Testis (tissue), 3 donors: ENCODE measurements around the gene GOLGA7B. TPM values are rescaled to one million over a fixed set of nuclear protein-coding genes. Genes with fewer than 3 reads are reported as not detected.

Experiments used
- DNase-seq: peaks from one replicate; pipeline ENCODE4 v3.0.0-alpha.2; 2019
- H3K27ac ChIP-seq, 2 donors: fragments of 200-600 bp; sonication (generic); one replicate each; pipeline ENCODE4 v1.5.1; 2019
- H3K27me3 ChIP-seq: fragments of 200-600 bp; sonication (generic); one replicate; pipeline ENCODE4 v1.5.1; 2019
- H3K36me3 ChIP-seq: fragments of 200-600 bp; sonication (generic); one replicate; pipeline ENCODE4 v1.5.1; 2017; ENCODE audit warnings: low read depth; ENCODE audit errors: missing control alignments
- H3K4me1 ChIP-seq: fragments of 200-600 bp; sonication (generic); one replicate; pipeline ENCODE4 v1.5.1; 2019
- H3K4me3 ChIP-seq, 2 donors: fragments of 200-600 bp; sonication (generic); one replicate each; pipeline ENCODE4 v1.5.1; 2017 to 2019
- H3K9me3 ChIP-seq: fragments of 200-600 bp; sonication (generic); one replicate; pipeline ENCODE4 v1.5.1; 2017
- POLR2A ChIP-seq: fragments of 450-650 bp; IDR thresholded peaks from one replicate; pipeline ENCODE4 v1.6.1; 2017; ENCODE audit warnings: antibody characterized with exemption, mild to moderate bottlenecking, moderate library complexity
- WGBS, 2 donors: methylation state at CpG; one replicate each; pipeline ENCODE4 v1.1.5; 2018; 5-methylcytosine and 5-hydroxymethylcytosine counted together
- intact Hi-C: fragments of 100-400 bp; cut with DNase I; formaldehyde crosslinking; loops from one replicate; pipeline ENCODE4 v1.15.1; 2023; ENCODE audit warnings: low total_unique reads
- polyA plus RNA-seq: library from polyadenylated mRNA; stranded (reverse); fragments of 350-450 nt; fragmentation: Illumina TruSeq; extraction: RNeasy Lipid Tissue Mini Kit (QIAGEN cat#74804); gene quantifications from one replicate; pipeline ENCODE4 v1.2.3, GENCODE V29; 2014; ENCODE audit warnings: low read depth, low replicate concordance; ENCODE audit not compliant: insufficient read depth
- total RNA-seq, 2 donors: library from RNA; depleted of rRNA; stranded (reverse); fragments of >200 nt; gene quantifications; one replicate each; pipeline ENCODE4 v1.2.3, GENCODE V29; 2016
- TF ChIP-seq, protein P1 (sequence below), 3 experiments: fragments of 450-650 bp in 2 of 3; fragments of 200-600 bp in 1 of 3; sonication (generic) in 1 of 3; IDR thresholded peaks; one replicate each; pipeline ENCODE4 v1.5.1; 2016 to 2019; ENCODE audit warnings: antibody characterized with exemption in 3 of 3, mild to moderate bottlenecking in 2 of 3, moderate library complexity in 1 of 3

The GOLGA7B gene
- total and polyA plus RNA-seq, 3 donors from 2014 or later = 1.1 to 1.3 (median 1.1) TPM

- Histone ChIP-seq H3K27me3 (no peaks in the 10 kb centered on the region), H3K4me3 (no peak overlapping the region), H3K27ac (no peak overlapping the region), H3K4me1 (peaks cover 5% of the 10 kb centered on the region), H3K9me3 (no peaks in the 10 kb centered on the region), H3K36me3 (no peaks in the 10 kb centered on the region)
- TF ChIP-seq, protein P1, sequence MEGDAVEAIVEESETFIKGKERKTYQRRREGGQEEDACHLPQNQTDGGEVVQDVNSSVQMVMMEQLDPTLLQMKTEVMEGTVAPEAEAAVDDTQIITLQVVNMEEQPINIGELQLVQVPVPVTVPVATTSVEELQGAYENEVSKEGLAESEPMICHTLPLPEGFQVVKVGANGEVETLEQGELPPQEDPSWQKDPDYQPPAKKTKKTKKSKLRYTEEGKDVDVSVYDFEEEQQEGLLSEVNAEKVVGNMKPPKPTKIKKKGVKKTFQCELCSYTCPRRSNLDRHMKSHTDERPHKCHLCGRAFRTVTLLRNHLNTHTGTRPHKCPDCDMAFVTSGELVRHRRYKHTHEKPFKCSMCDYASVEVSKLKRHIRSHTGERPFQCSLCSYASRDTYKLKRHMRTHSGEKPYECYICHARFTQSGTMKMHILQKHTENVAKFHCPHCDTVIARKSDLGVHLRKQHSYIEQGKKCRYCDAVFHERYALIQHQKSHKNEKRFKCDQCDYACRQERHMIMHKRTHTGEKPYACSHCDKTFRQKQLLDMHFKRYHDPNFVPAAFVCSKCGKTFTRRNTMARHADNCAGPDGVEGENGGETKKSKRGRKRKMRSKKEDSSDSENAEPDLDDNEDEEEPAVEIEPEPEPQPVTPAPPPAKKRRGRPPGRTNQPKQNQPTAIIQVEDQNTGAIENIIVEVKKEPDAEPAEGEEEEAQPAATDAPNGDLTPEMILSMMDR (IDR thresholded peaks at IDR 0.05) = no peak
- TF ChIP-seq POLR2A = no peak
- whole genome bisulfite sequencing, 2 donors = 86 to 88% methylated on average over 8 of the region's 8 CpGs
- intact Hi-C loops = no loop called here
- DNase-seq = no peak
Measured at GRCh38 chr10:97870990-97871389, 21.3 kb downstream of the GOLGA7B start.

DNA sequence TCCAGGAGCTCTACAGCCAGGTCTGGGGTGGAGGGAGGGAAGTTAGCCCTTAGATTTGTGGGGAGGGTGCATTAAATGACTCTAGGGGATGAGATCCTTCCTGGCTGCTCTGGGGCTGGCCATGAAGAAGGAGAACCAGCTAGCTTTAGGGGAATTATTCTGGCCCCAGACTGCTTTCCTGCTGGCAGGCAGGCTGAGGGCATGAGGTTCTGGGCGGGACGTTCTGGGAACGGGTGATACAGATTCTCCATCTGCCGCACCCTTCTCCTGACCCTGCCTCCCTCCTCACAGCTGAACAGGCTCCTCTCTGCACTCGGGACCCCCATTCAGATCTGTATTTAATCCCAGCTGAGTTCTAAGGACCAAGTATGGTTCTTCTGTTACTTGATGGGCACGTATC lies 23.9 kb downstream of the GOLGA7B start:
- Histone ChIP-seq H3K27me3 (no peaks in the 10 kb centered on the region), H3K36me3 (no peaks in the 10 kb centered on the region), H3K4me1 (peaks cover 5% of the 10 kb centered on the region), H3K9me3 (no peaks in the 10 kb centered on the region), H3K27ac (no peak overlapping the region), H3K4me3 (no peak overlapping the region)
- 62 to 67% methylated on average over 5 to 6 of the region's 6 CpGs for WGBS, 2 donors
- intact Hi-C loops = no loop called here
- no peak for DNase-seq
- TF ChIP-seq, protein P1 (IDR thresholded peaks at IDR 0.05) = no peak
- TF ChIP-seq POLR2A = no peak

DNA sequence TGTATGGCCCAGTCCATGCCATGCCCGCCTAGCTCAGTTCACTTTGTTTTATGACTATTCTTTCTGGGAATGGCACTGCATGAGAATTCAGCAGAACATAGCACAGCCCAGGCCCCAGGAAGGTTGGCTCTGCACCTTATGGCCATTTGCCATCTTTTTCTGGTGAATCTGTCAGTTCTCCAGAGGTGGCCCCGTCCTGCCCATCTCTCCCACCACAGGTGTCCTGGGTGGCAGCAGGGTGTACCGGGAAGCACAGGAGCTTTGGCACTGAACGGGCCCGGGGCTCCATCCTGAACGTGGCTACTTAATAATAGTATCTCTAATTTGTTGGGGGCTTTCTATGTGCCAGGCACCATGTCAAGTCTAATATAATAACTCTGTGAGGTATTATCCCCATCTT lies 24.7 kb downstream of the GOLGA7B start:
- Histone ChIP-seq H3K9me3 (no peaks in the 10 kb centered on the region), H3K27ac (no peak overlapping the region), H3K36me3 (no peaks in the 10 kb centered on the region), H3K4me1 (peaks cover under 1% of the 10 kb centered on the region), H3K4me3 (no peak overlapping the region), H3K27me3 (no peaks in the 10 kb centered on the region)
- DNase-seq = no peak
- no peak for TF ChIP-seq POLR2A
- TF ChIP-seq, protein P1 (IDR thresholded peaks at IDR 0.05) = no peak
- intact Hi-C loops = no loop called here
- 68 to 81% methylated on average over 6 of the region's 6 CpGs for WGBS, 2 donors

- no peak for DNase-seq
- H3K4me3 ChIP-seq = no peak overlapping the region
- TF ChIP-seq, protein P1 (IDR thresholded peaks at IDR 0.05) = no peak
- no peak for TF ChIP-seq POLR2A
- intact Hi-C loops = no loop called here
- no peak overlapping the region for H3K27ac ChIP-seq
- WGBS, 2 donors = 78 to 89% methylated on average over 6 to 7 of the region's 7 CpGs
- no peaks in the 10 kb centered on the region for H3K27me3 ChIP-seq
- H3K36me3 ChIP-seq = no peaks in the 10 kb centered on the region
- H3K9me3 ChIP-seq = no peaks in the 10 kb centered on the region
- no peaks in the 10 kb centered on the region for H3K4me1 ChIP-seq
Measured at GRCh38 chr10:97875391-97875790, 25.7 kb downstream of the GOLGA7B start.

DNA sequence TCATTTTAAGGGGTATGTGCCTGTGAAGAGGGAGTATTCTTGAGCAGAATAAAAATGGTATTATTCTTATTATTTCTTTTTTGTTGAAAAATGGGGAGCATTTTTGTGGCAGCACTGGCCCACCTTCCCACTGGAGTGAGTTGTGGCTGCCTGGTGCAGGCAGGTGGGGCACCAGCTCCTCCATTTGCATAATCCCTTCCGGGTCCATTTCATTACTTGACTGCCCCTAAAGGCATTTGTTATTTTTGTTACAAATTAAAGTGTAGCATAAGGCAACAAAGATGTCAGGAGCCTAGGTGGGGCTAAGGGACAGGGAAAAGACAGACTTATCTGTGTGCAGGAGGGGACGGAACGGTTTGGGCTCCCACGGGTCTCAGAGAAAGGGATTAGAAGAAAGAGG lies 26.8 kb downstream of the GOLGA7B start:
- H3K27me3 ChIP-seq = no peaks in the 10 kb centered on the region
- H3K36me3 ChIP-seq = no peaks in the 10 kb centered on the region
- no peaks in the 10 kb centered on the region for H3K9me3 ChIP-seq
- 53 to 60% methylated on average over 4 of the region's 4 CpGs for WGBS, 2 donors
- H3K4me3 ChIP-seq = no peak overlapping the region
- no peaks in the 10 kb centered on the region for H3K4me1 ChIP-seq
- intact Hi-C loops = no loop called here
- H3K27ac ChIP-seq = no peak overlapping the region
- no peak for TF ChIP-seq POLR2A
- TF ChIP-seq, protein P1 (IDR thresholded peaks at IDR 0.05) = no peak
- no peak for DNase-seq
